K562 (cell line): ENCODE results near the gene NFYC. TPM values are rescaled to one million over a fixed set of nuclear protein-coding genes. Genes with fewer than 3 reads are reported as not detected.

Experiments
- ATAC-seq: fragments of 200-7000 bp; cut with Tn5 transposase; 3 replicates; pipeline ENCODE4 v1.9.1; 2020; ENCODE audit warnings: moderate library complexity
- BruUV-seq: library from RNA; stranded (reverse); fragments of 400-500 nt; replicated peaks from 2 replicates; lab custom pipeline; 2021; lab: Mats Ljungman, UMichigan
- CTCF ChIA-PET: fragments of 300-600 bp; formaldehyde crosslinking; extraction: SDS; loops from one replicate; lab custom pipeline; 2021; ENCODE audit warnings: low intra/inter-chr PET ratio; lab: Yijun Ruan, JAX
- POLR2A ChIA-PET: fragments of 300-600, 350-650 bp; sonication (Branson Sonifier 250); formaldehyde crosslinking; extraction: SDS; loops from one replicate; lab custom pipeline; 2021; ENCODE audit warnings: antibody characterized with exemption, inconsistent platforms; lab: Yijun Ruan, JAX
- DNase-seq, 4 experiments: peaks; one replicate each; pipeline versions ENCODE4 v3.0.0 to v3.0.0-alpha.2; 2011 to 2018; ENCODE audit warnings: low spot score in 3 of 4, mixed read lengths in 3 of 4; ENCODE audit errors: extremely low read depth in 1 of 4
- FAIRE-seq: peaks from 2 replicates; lab custom pipeline; 2011; peaks lifted over from hg19 to GRCh38; lab: Jason Lieb, UNC
- H2AFZ ChIP-seq: 2 replicates; pipeline ENCODE4 v1.6.0; 2011; ENCODE audit warnings: low read depth, low read length, control low read depth, inconsistent platforms
- H3K27ac ChIP-seq: fragments of 200-600 bp; 3 replicates; pipeline ENCODE4 v1.8.0; 2011; ENCODE audit warnings: low read depth, mild to moderate bottlenecking, control low read depth, inconsistent platforms, low read length, moderate library complexity, mixed read lengths; ENCODE audit errors: extremely low read depth
- H3K27me3 ChIP-seq, 2 experiments: fragments of 300-600 bp in 1 of 2; 2 replicates in 1 of 2; 3 replicates in 1 of 2; pipeline versions ENCODE4 v1.6.0 to v1.8.0; 2011; ENCODE audit warnings: inconsistent platforms in 2 of 2, low read length in 2 of 2, mild to moderate bottlenecking in 1 of 2, mixed read lengths in 1 of 2, moderate library complexity in 1 of 2; ENCODE audit not compliant: control insufficient read depth in 2 of 2, insufficient read depth in 2 of 2
- H3K36me3 ChIP-seq: fragments of 300-600 bp; 3 replicates; pipeline ENCODE4 v1.8.0; 2011; ENCODE audit warnings: mild to moderate bottlenecking, low read length, inconsistent platforms; ENCODE audit not compliant: control insufficient read depth, insufficient read depth
- H3K4me1 ChIP-seq, 2 experiments: fragments of 200-600 bp in 1 of 2; replicated peaks in 1 of 2; 2 replicates in 1 of 2; 3 replicates in 1 of 2; pipeline versions ENCODE4 v1.5.1 to v1.8.0; 2011; ENCODE audit warnings: inconsistent platforms in 2 of 2, low read length in 2 of 2, mild to moderate bottlenecking in 1 of 2, mixed read lengths in 1 of 2, moderate library complexity in 1 of 2; ENCODE audit not compliant: control insufficient read depth in 2 of 2, insufficient read depth in 2 of 2
- H3K4me2 ChIP-seq: 2 replicates; pipeline ENCODE4 v1.6.1; 2011; ENCODE audit warnings: low read length, control low read depth, inconsistent platforms, mixed read lengths; ENCODE audit not compliant: insufficient read depth
- H3K4me3 ChIP-seq: fragments of 200-600 bp; sonication (generic), shearing (Covaris generic); 2 replicates; pipeline ENCODE4 v1.5.1; 2016; ENCODE audit warnings: control low read depth, inconsistent platforms
- H3K79me2 ChIP-seq: fragments of 200-600 bp; 3 replicates; pipeline ENCODE4 v1.8.0; 2011; ENCODE audit warnings: low read length, inconsistent platforms; ENCODE audit not compliant: control insufficient read depth, insufficient read depth
- H3K9ac ChIP-seq, 2 experiments: 2 replicates each; pipeline versions ENCODE4 v1.6.0 to v1.6.1; 2011; ENCODE audit warnings: low read depth in 2 of 2, low read length in 2 of 2, control low read depth in 1 of 2, inconsistent platforms in 1 of 2, mild to moderate bottlenecking in 1 of 2, mixed read lengths in 1 of 2; ENCODE audit not compliant: insufficient read depth in 1 of 2
- H3K9me1 ChIP-seq: one replicate; pipeline ENCODE4 v1.6.0; 2011; ENCODE audit warnings: inconsistent platforms, mild to moderate bottlenecking, low read length, moderate library complexity; ENCODE audit not compliant: control insufficient read depth, insufficient read depth
- H3K9me3 ChIP-seq: replicated peaks from 2 replicates; pipeline ENCODE4 v1.5.1; 2011; ENCODE audit warnings: low read depth, low read length, inconsistent platforms; ENCODE audit not compliant: control insufficient read depth, insufficient read depth
- H4K20me1 ChIP-seq: replicated peaks from 2 replicates; pipeline ENCODE4 v1.6.1; 2011; ENCODE audit warnings: low read length, inconsistent platforms, mixed read lengths; ENCODE audit not compliant: control insufficient read depth, insufficient read depth
- BCOR ChIP-seq: fragments of 450-650 bp; IDR thresholded peaks from 2 replicates; pipeline ENCODE4 v1.6.1; 2016
- CREB3 ChIP-seq: fragments of 450-650 bp; conservative IDR thresholded peaks from 2 replicates; pipeline ENCODE4 v1.6.1; 2016; ENCODE audit warnings: missing genetic modification characterization, low read depth, mild to moderate bottlenecking, missing compliant biosample characterization, moderate library complexity
- EZH2 ChIP-seq: IDR thresholded peaks from 2 replicates; pipeline ENCODE4 v1.6.1; 2012; ENCODE audit warnings: low read depth, mild to moderate bottlenecking, inconsistent platforms, low read length, borderline replicate concordance
- HLTF ChIP-seq: fragments of 450-650 bp; IDR thresholded peaks from 2 replicates; pipeline ENCODE4 v1.6.1; 2016
- ILF3 ChIP-seq: fragments of 450-650 bp; IDR thresholded peaks from 2 replicates; pipeline ENCODE4 v1.6.1; 2018; ENCODE audit warnings: antibody characterized with exemption, mild to moderate bottlenecking, moderate library complexity, borderline replicate concordance
- KHSRP ChIP-seq: fragments of 450-650 bp; IDR thresholded peaks from 2 replicates; pipeline ENCODE4 v1.6.1; 2017
- MEF2A ChIP-seq: IDR thresholded peaks from 2 replicates; pipeline ENCODE4 v1.6.1; 2011; ENCODE audit warnings: low read depth, mild to moderate bottlenecking, low read length, moderate library complexity; ENCODE audit not compliant: control insufficient read depth
- NCOA4 ChIP-seq: fragments of 450-650 bp; IDR thresholded peaks from 2 replicates; pipeline ENCODE4 v1.6.1; 2018; ENCODE audit warnings: mild to moderate bottlenecking; ENCODE audit not compliant: partially characterized antibody
- RB1 ChIP-seq: fragments of 450-650 bp; IDR thresholded peaks from 2 replicates; pipeline ENCODE4 v1.6.1; 2017; ENCODE audit warnings: low read depth, mild to moderate bottlenecking
- RBM14 ChIP-seq: fragments of 200-400 bp; formaldehyde crosslinking; IDR thresholded peaks from 2 replicates; pipeline ENCODE4 v1.6.1; 2018; ENCODE audit warnings: low read depth, mild to moderate bottlenecking, low read length, moderate library complexity, borderline replicate concordance; ENCODE audit not compliant: insufficient read depth
- RFX7 ChIP-seq: fragments of 250-450 bp; sonication (Bioruptor Pico); IDR thresholded peaks from 2 replicates; pipeline ENCODE4 v1.5.1; 2021; ENCODE audit warnings: mild to moderate bottlenecking
- SIN3A ChIP-seq, 2 experiments: fragments of 150-350 bp in 1 of 2; IDR thresholded peaks; 2 replicates each; pipeline ENCODE4 v1.6.1; 2011 to 2016; ENCODE audit warnings: borderline replicate concordance in 2 of 2, low read depth in 2 of 2, low read length in 2 of 2, mild to moderate bottlenecking in 2 of 2, moderate library complexity in 2 of 2; ENCODE audit not compliant: control insufficient read depth in 1 of 2
- STAG1 ChIP-seq: sonication (generic); formaldehyde crosslinking; IDR thresholded peaks from 2 replicates; pipeline ENCODE4 v1.5.0; 2020; ENCODE audit warnings: missing genetic modification reagents, borderline replicate concordance
- ZBTB2 ChIP-seq: fragments of 450-650 bp; IDR thresholded peaks from 2 replicates; pipeline ENCODE4 v1.6.1; 2016; ENCODE audit warnings: antibody characterized with exemption
- ZNF184 ChIP-seq: sonication (generic); formaldehyde crosslinking; IDR thresholded peaks from 2 replicates; pipeline ENCODE4 v1.5.0; 2020; ENCODE audit warnings: missing genetic modification reagents
- ZNF224 ChIP-seq: sonication (generic); formaldehyde crosslinking; IDR thresholded peaks from 2 replicates; pipeline ENCODE4 v1.8.0; 2022; ENCODE audit warnings: mild to moderate bottlenecking, missing genetic modification reagents
- ZNF280B ChIP-seq: fragments of 250-450 bp; sonication (Bioruptor Pico); IDR thresholded peaks from 2 replicates; pipeline ENCODE4 v1.5.1; 2021; ENCODE audit warnings: mild to moderate bottlenecking
- ZNF311 ChIP-seq: fragments of 250-450 bp; sonication (Bioruptor Pico); IDR thresholded peaks from 2 replicates; pipeline ENCODE4 v1.4.0; 2020; ENCODE audit warnings: mild to moderate bottlenecking, moderate library complexity
- ZNF764 ChIP-seq: fragments of 250-450 bp; sonication (Bioruptor Pico); IDR thresholded peaks from 2 replicates; pipeline ENCODE4 v1.4.0; 2020; ENCODE audit warnings: low read depth, mild to moderate bottlenecking, moderate library complexity
- WGBS: fragments of 100-300 bp; shearing (Covaris generic); methylation state at CpG from one replicate; pipeline ENCODE4 v1.1.6; 2016; ENCODE audit warnings: low coverage, mixed read lengths; ENCODE audit not compliant: insufficient coverage; ENCODE audit errors: missing lambda C conversion rate; 5-methylcytosine and 5-hydroxymethylcytosine counted together
- in situ Hi-C: fragments of 300-500 bp; cut with MboI; formaldehyde crosslinking; loops from 4 replicates; pipeline ENCODE4 v1.15.0; 2018; ENCODE audit warnings: inconsistent platforms, mixed read lengths
- intact Hi-C: fragments of 100-400 bp; cut with micrococcal nuclease; formaldehyde crosslinking; loops from 2 replicates; pipeline ENCODE4 v1.14.2; 2022
- polyA plus RNA-seq, 8 experiments: library from polyadenylated mRNA; depleted of rRNA in 4 of 8; stranded (reverse) in 5 of 8; unstranded in 3 of 8; fragments of >200 nt; fragmentation: Nextera tagmentation in 2 of 8; fragmentation: Illumina TruSeq in 1 of 8; extraction: Ambion mirVana in 2 of 8; extraction: Trizol in 1 of 8; gene quantifications; 2 replicates each; pipeline versions ENCODE4 v1.2.1 to v1.2.3, GENCODE V29; 2011 to 2014; ENCODE audit warnings: inconsistent platforms in 1 of 8, missing spikeins in 1 of 8
- total RNA-seq, 7 experiments: library from RNA; depleted of rRNA in 6 of 7; stranded (reverse); fragments of >200 nt in 6 of 7; fragmentation: Illumina TruSeq in 2 of 7; extraction: Trizol in 2 of 7; gene quantifications; 2 replicates each; pipeline versions ENCODE4 v1.2.1 to v1.2.3, GENCODE V29; 2011 to 2021; ENCODE audit warnings: low replicate concordance in 1 of 7

Gene NFYC
- total and polyA plus RNA-seq, 9 of the 15 experiments (the other 6 are each of a cell fraction or from before 2014, with no cell fraction given) = 4.8 to 59.8 (median 41.1) TPM

GRCh38 chr1:40736085-40736531, 44.6 kb downstream of the NFYC start (continued):
- no peak for TF ChIP-seq ZBTB2
- no peak for TF ChIP-seq RBM14
- no peak for TF ChIP-seq ZNF224 (CRISPR knock-in tag)

GRCh38 chr1:40738831-40739230, 47.3 kb downstream of the NFYC start:
- ATAC-seq (no peak), FAIRE-seq (no peak), DNase-seq (no peak)
- CTCF ChIA-PET = no interaction called here
- BruUV-seq = no TSS peak
- Histone ChIP-seq H3K27ac (no peak overlapping the region), H3K4me3 (no peak overlapping the region), H3K79me2 (peaks cover 30% of the 10 kb centered on the region), H3K9me3 (no peaks in the 10 kb centered on the region), H3K4me1 (peaks cover 3 to 5% of the 10 kb centered on the region in 2 experiments; a peak in 4 of 5 replicates), H3K9me1 (no peaks in the 10 kb centered on the region), H4K20me1 (no peaks in the 10 kb centered on the region; the same call in 1 of the 2 replicates), H3K27me3 (no peaks in the 10 kb centered on the region), H3K9ac (no peak overlapping the region), H3K36me3 (peaks cover 54% of the 10 kb centered on the region), H2AFZ (no peak overlapping the region), H3K4me2 (no peak overlapping the region)
- POLR2A ChIA-PET = no interaction called here
- no peak for TF ChIP-seq CREB3
- no peak for TF ChIP-seq BCOR
- TF ChIP-seq MEF2A = no peak
- no peak for TF ChIP-seq ZNF280B (CRISPR knock-in tag)
- TF ChIP-seq EZH2 = no peak
- TF ChIP-seq ZNF764 = no peak
- TF ChIP-seq ZNF311 (CRISPR knock-in tag) = no peak
- TF ChIP-seq SIN3A (IDR thresholded peaks at IDR 0.05; ENCODE audit: borderline replicate concordance in 2 of 2, control insufficient read depth in 1 of 2, low read depth in 2 of 2, low read length in 2 of 2) = no peak
- no peak for TF ChIP-seq ILF3
- TF ChIP-seq KHSRP = no peak
- no peak for TF ChIP-seq HLTF
- no peak for TF ChIP-seq NCOA4
- TF ChIP-seq ZNF184 (CRISPR knock-in tag) = no peak
- no peak for TF ChIP-seq RB1
- no peak for TF ChIP-seq RFX7
- TF ChIP-seq STAG1 = no peak
- intact Hi-C loops = no loop called here
- in situ Hi-C loops = no loop called here
- WGBS = 91% methylated on average over 6 of the region's 6 CpGs
